Measurements from ENCODE around the gene ANKRD20A1.
"Not testable (repeated sequence)": the region's sequence is repeated elsewhere in the genome, so short reads cannot be mapped to it uniquely, and the experiment has no call there.

Gene ANKRD20A1

GRCh38 chr9:67858871-67859270 lies at the start of gene ANKRD20A1:
ANKRD20A1 (plus strand) TSS chr9:67858931; CDS start chr9:67859427, 496 bp downstream.
- not testable (repeated sequence) for H3K4me3 ChIP-seq (ENCODE audit: low read depth, low read length)

- not testable (repeated sequence) for H3K4me3 ChIP-seq (ENCODE audit: low read depth, low read length)
These were observed 26.6 kb upstream of the ANKRD20A1 start for GRCh38 chr9:67832088-67832487.

Measured in WI38 (cell line).